OCI-LY7 (cell line): ENCODE data around the gene CEP164. TPM values are rescaled to one million over a fixed set of nuclear protein-coding genes. Genes with fewer than 3 reads are reported as not detected.

ENCODE experiments used
- BruUV-seq: library from RNA; stranded (reverse); fragments of 400-500 nt; replicated peaks from 2 replicates; lab custom pipeline; 2021; lab: Mats Ljungman, UMichigan
- CTCF ChIA-PET: fragments of 300-600 bp; sonication (Branson Sonifier 250); formaldehyde crosslinking; loops from one replicate; lab custom pipeline; 2022; ENCODE audit warnings: antibody characterized with exemption; ENCODE audit not compliant: unreplicated experiment; lab: Charles Lee
- POLR2A ChIA-PET: fragments of 300-600 bp; sonication (Branson Sonifier 250); formaldehyde crosslinking; loops from one replicate; lab custom pipeline; 2022; ENCODE audit warnings: antibody characterized with exemption; lab: Charles Lee
- DNase-seq: peaks from one replicate; pipeline ENCODE4 v3.0.0-alpha.2; 2015; ENCODE audit warnings: low spot score
- H2AFZ ChIP-seq: fragments of 200-600 bp; sonication (generic), shearing (Covaris generic); 2 replicates; pipeline ENCODE4 v1.6.1; 2014; ENCODE audit warnings: mild to moderate bottlenecking, antibody characterized with exemption, low read length, moderate library complexity
- H3K27ac ChIP-seq: fragments of 200-600 bp; sonication (generic); 2 replicates; pipeline ENCODE4 v1.5.1; 2014; ENCODE audit warnings: mixed run types, low read depth, mild to moderate bottlenecking, moderate library complexity, low read length, inconsistent platforms; ENCODE audit not compliant: poor library complexity, severe bottlenecking
- H3K36me3 ChIP-seq: fragments of 200-600 bp; sonication (generic); 2 replicates; pipeline ENCODE4 v1.6.1; 2014; ENCODE audit warnings: mild to moderate bottlenecking, antibody characterized with exemption, low read length, moderate library complexity, mixed read lengths; ENCODE audit not compliant: insufficient read depth
- H3K4me1 ChIP-seq: fragments of 200-600 bp; sonication (generic); 2 replicates; pipeline ENCODE4 v1.5.1; 2014; ENCODE audit warnings: mild to moderate bottlenecking, low read length; ENCODE audit not compliant: insufficient read depth, poor library complexity, severe bottlenecking
- H3K4me2 ChIP-seq: fragments of 200-600 bp; sonication (generic); 2 replicates; pipeline ENCODE4 v1.6.1; 2014; ENCODE audit warnings: mild to moderate bottlenecking, low read length
- H3K4me3 ChIP-seq: fragments of 200-600 bp; sonication (generic); 2 replicates; pipeline ENCODE4 v1.5.1; 2014; ENCODE audit warnings: mild to moderate bottlenecking, low read depth, low read length; ENCODE audit not compliant: poor library complexity, severe bottlenecking
- H3K79me2 ChIP-seq: fragments of 200-600 bp; sonication (generic); 2 replicates; pipeline ENCODE4 v1.6.1; 2016; ENCODE audit warnings: low read depth, mild to moderate bottlenecking, low read length, moderate library complexity, mixed read lengths; ENCODE audit not compliant: insufficient read depth
- H3K9me2 ChIP-seq: fragments of 200-600 bp; sonication (generic); 2 replicates; pipeline ENCODE4 v1.6.1; 2016; ENCODE audit warnings: mild to moderate bottlenecking, low read length, mixed read lengths; ENCODE audit not compliant: insufficient read depth
- H3K9me3 ChIP-seq: fragments of 200-600 bp; sonication (generic); 2 replicates; pipeline ENCODE4 v1.6.1; 2014; ENCODE audit warnings: mild to moderate bottlenecking, mixed run types, low read length, mixed read lengths
- H4K20me1 ChIP-seq: fragments of 200-600 bp; sonication (generic); 2 replicates; pipeline ENCODE4 v1.6.1; 2014; ENCODE audit warnings: mild to moderate bottlenecking, antibody characterized with exemption, low read length, moderate library complexity, mixed read lengths; ENCODE audit not compliant: insufficient read depth
- EZH2phosphoT487 ChIP-seq: fragments of 200-600 bp; sonication (generic); IDR thresholded peaks from 2 replicates; pipeline ENCODE4 v1.6.1; 2018; ENCODE audit warnings: low read depth, borderline replicate concordance, mild to moderate bottlenecking, mixed run types, antibody characterized with exemption, low read length, moderate library complexity, mixed read lengths
- intact Hi-C: fragments of 100-400 bp; cut with micrococcal nuclease; formaldehyde crosslinking; loops from one replicate; pipeline ENCODE4 v1.10.0; 2022; ENCODE audit not compliant: unreplicated experiment
- total RNA-seq, 2 experiments: library from RNA; depleted of rRNA in 1 of 2; stranded (reverse); fragments of >200 nt in 1 of 2; shearing (Covaris generic) in 1 of 2; gene quantifications; 2 replicates each; pipeline ENCODE4 v1.2.3, GENCODE V29; 2014 to 2022
- TF ChIP-seq, protein P1 (sequence below): fragments of 200-600 bp; sonication (generic); conservative IDR thresholded peaks from 2 replicates; pipeline ENCODE4 v1.5.1; 2014; ENCODE audit warnings: mild to moderate bottlenecking, antibody characterized with exemption, low read length, moderate library complexity, mixed read lengths

The CEP164 gene
- total RNA-seq, 2 experiments from 2014 or later, result 25.3 to 48.7 TPM

DNA sequence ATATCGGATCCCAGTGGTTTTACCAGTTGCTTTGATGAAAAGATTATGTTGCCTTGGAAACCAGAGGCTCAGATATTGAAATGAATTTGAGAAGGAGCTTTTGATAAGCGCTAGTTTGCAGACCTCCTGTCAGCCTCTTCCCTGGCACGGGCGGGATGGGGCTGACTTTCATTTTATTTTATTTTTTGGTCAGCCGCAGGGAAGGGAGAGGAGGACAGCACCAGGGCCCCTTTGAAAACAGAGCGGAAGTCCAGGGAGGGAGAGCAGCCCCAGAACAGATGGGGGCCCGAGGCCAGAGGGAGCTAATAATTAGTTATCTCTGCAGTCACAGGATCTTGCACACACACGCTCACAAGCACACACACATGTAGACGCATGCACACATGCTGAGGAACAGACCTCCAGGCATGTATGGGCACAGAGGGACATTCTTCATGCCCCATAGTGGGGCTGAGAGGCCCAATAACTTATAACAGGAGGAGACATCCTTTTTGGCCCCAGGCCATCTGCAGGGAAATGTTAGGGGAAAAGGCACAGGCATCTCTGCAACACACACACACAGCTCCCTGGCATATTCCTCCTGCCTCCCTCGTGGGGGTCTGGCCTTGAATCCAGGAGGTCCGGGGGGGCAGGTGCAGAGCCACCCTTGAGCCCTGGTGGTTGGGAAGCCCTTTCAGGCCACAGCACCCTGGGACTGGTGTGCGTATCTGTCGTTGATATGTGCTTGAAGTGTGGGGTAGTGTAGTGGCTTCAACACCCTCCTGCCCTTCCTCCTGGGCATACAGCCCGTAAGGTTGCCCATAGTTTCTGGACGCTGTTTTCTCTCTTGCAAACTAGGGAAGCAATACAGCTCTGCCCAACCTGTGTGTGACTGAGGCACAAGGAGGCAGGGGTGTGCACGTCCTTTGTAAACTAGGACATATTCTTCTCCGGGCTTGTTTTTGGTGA lies 117.3 kb downstream of the CEP164 start:
- no peaks in the 10 kb centered on the region for H3K4me1 ChIP-seq
- H3K27ac ChIP-seq, result no peak overlapping the region
- H3K4me2 ChIP-seq, result no peak overlapping the region
- H3K9me3 ChIP-seq, result no peaks in the 10 kb centered on the region
- intact Hi-C loops, result no loop called here
- CTCF ChIA-PET, result no interaction called here
- DNase-seq, result no peak
- no peaks in the 10 kb centered on the region for H3K9me2 ChIP-seq
- H3K79me2 ChIP-seq, result no peaks in the 10 kb centered on the region
- no TSS peak for BruUV-seq
- H3K36me3 ChIP-seq, result no peaks in the 10 kb centered on the region
- H3K4me3 ChIP-seq, result no peak overlapping the region
- no peak for TF ChIP-seq EZH2phosphoT487
- TF ChIP-seq, protein P1, sequence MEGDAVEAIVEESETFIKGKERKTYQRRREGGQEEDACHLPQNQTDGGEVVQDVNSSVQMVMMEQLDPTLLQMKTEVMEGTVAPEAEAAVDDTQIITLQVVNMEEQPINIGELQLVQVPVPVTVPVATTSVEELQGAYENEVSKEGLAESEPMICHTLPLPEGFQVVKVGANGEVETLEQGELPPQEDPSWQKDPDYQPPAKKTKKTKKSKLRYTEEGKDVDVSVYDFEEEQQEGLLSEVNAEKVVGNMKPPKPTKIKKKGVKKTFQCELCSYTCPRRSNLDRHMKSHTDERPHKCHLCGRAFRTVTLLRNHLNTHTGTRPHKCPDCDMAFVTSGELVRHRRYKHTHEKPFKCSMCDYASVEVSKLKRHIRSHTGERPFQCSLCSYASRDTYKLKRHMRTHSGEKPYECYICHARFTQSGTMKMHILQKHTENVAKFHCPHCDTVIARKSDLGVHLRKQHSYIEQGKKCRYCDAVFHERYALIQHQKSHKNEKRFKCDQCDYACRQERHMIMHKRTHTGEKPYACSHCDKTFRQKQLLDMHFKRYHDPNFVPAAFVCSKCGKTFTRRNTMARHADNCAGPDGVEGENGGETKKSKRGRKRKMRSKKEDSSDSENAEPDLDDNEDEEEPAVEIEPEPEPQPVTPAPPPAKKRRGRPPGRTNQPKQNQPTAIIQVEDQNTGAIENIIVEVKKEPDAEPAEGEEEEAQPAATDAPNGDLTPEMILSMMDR, result no peak
- no peaks in the 10 kb centered on the region for H4K20me1 ChIP-seq
- no peak overlapping the region for H2AFZ ChIP-seq
- POLR2A ChIA-PET, result interaction anchor here (0.7 kb wide), 1 partner anchor 634 kb away, joined by 3 read pairs; no protein-coding TSS in a partner anchor

DNA sequence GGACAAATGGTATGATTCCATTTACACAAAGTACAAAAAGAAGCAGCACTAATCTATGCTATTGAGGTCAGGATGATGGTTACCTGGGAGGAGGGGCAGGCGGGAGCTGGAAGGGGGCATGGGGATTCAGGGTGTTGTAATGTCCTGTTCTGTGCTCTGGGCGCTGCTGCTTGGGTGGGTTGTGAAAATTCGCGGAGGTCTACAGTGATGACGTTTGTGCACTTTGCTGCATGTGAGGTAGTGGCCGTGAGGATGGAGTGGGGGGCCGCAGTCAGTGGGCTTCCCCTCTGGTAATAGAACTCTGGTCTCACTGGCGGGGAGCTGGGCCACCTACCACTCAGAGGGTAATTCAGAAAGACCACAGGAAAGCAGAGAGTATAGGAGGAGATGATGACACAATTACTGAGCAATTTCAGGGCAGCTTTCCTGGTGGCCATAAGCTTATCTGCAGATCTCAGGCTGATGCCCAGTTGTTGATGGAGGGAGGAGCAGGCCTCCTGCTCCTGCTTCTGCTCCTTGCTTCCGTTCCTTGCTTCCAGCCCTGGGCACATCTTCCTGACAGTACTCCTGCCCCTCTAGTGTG lies 121.5 kb downstream of the CEP164 start:
- Histone ChIP-seq H3K27ac (no peak overlapping the region), H3K4me2 (no peak overlapping the region), H3K4me1 (no peaks in the 10 kb centered on the region), H3K9me2 (no peaks in the 10 kb centered on the region), H2AFZ (no peak overlapping the region), H3K79me2 (no peaks in the 10 kb centered on the region), H4K20me1 (no peaks in the 10 kb centered on the region), H3K36me3 (no peaks in the 10 kb centered on the region), H3K9me3 (0 out of 2 replicates have a peak, but pooled peaks cover 3% of the 10 kb centered on the region), H3K4me3 (no peak overlapping the region)
- intact Hi-C loops, result no loop called here
- no peak for DNase-seq
- TF ChIP-seq EZH2phosphoT487, result no peak
- TF ChIP-seq, protein P1, result no peak
- CTCF ChIA-PET, result no interaction called here
- no TSS peak for BruUV-seq
- POLR2A ChIA-PET, result no interaction called here
